Stimulated activated CD8-positive, alpha-beta memory T cell treated with anti-CD3 and anti-CD28 coated beads, Interleukin-2, amount 100 ng/mL, for 48 hours (primary cell): ENCODE measurements around the gene GGN.
"Not testable (repeated sequence)": the region's sequence is repeated elsewhere in the genome, so short reads cannot be mapped to it uniquely, and the experiment has no call there.

Source experiments
- DNase-seq, 2 donors: peaks; one replicate each; pipeline ENCODE4 v3.0.0-alpha.2; 2020; ENCODE audit warnings: low read depth in 2 of 2

GGN gene

GRCh38 chr19:38411898-38412297, 24.1 kb upstream of the GGN start:
- not testable (repeated sequence) for DNase-seq

- DNase-seq: no peak
These were observed 23.3 kb upstream of the GGN start for GRCh38 chr19:38411041-38411712.

- DNase-seq: not testable (repeated sequence)
These were observed 22.6 kb upstream of the GGN start for GRCh38 chr19:38410407-38410806.

- DNase-seq: no peak
These were observed 21.8 kb upstream of the GGN start for GRCh38 chr19:38409631-38410133.

GRCh38 chr19:38405276-38405675, 17.4 kb upstream of the GGN start:
- no peak for DNase-seq

GRCh38 chr19:38404858-38405257, 17.0 kb upstream of the GGN start:
- no peak for DNase-seq

- peak; percentile 96 to 97 for DNase-seq
These were observed 15.3 kb upstream of the GGN start, which contains the start of gene FAM98C for GRCh38 chr19:38402967-38403674. Gene FAM98C, plus strand, starts transcription at chr19:38403093. Its CDS starts 61 bp downstream, at chr19:38403154.

- no peak for DNase-seq
These were observed 14.8 kb upstream of the GGN start for GRCh38 chr19:38402623-38402966.

GRCh38 chr19:38401148-38401547, 13.3 kb upstream of the GGN start:
- no peak for DNase-seq

- no peak for DNase-seq
These were observed 12.5 kb upstream of the GGN start for GRCh38 chr19:38400361-38400760.

- no peak for DNase-seq
These were observed 11.7 kb upstream of the GGN start for GRCh38 chr19:38399537-38399936.

- no peak for DNase-seq
These were observed 11.2 kb upstream of the GGN start for GRCh38 chr19:38399081-38399480.

- DNase-seq: peak in 1 of 2 donors; percentile 30
These were observed 7.7 kb upstream of the GGN start for GRCh38 chr19:38395381-38396114.

GRCh38 chr19:38394488-38394887, 6.7 kb upstream of the GGN start:
- peak; percentile 67 to 73 for DNase-seq

GRCh38 chr19:38392707-38393308, 5.0 kb upstream of the GGN start:
- no peak for DNase-seq

- no peak for DNase-seq
These were observed 4.2 kb upstream of the GGN start for GRCh38 chr19:38391911-38392464.

GRCh38 chr19:38389957-38390924, 2.4 kb upstream of the GGN start:
- no peak for DNase-seq

- no peak for DNase-seq
These were observed 1.5 kb upstream of the GGN start for GRCh38 chr19:38389101-38389925.

GRCh38 chr19:38388349-38389100, 691 bp upstream of the GGN start, which contains the start of gene SPRED3:
Gene SPRED3, plus strand, starts transcription at chr19:38388697. Its CDS starts 1,606 bp downstream, at chr19:38390303.
- DNase-seq: no peak
